IMR-90 (cell line): Measurements from ENCODE around the gene ZNF584. TPM values are rescaled to one million over a fixed set of nuclear protein-coding genes. Genes with fewer than 3 reads are reported as not detected.

Source experiments
- ATAC-seq: fragments of 200-7000 bp; cut with Tn5 transposase; 2 replicates; pipeline ENCODE4 v1.9.1; 2020; ENCODE audit warnings: low read depth, mild to moderate bottlenecking, moderate library complexity
- BruUV-seq: library from RNA; stranded (reverse); fragments of 400-500 nt; replicated peaks from 2 replicates; lab custom pipeline; 2021; lab: Mats Ljungman, UMichigan
- CTCF ChIA-PET: fragments of 300-600 bp; formaldehyde crosslinking; extraction: SDS; loops from one replicate; lab custom pipeline; 2021; ENCODE audit warnings: antibody characterized with exemption; lab: Yijun Ruan, JAX
- POLR2A ChIA-PET: fragments of 300-600 bp; sonication (Branson Sonifier 250); formaldehyde crosslinking; loops from one replicate; lab custom pipeline; 2022; ENCODE audit warnings: antibody characterized with exemption; ENCODE audit not compliant: unreplicated experiment; lab: Charles Lee
- DNase-seq: peaks from one replicate; pipeline ENCODE4 v3.0.0; 2013
- H2AFZ ChIP-seq: replicated peaks from 2 replicates; pipeline ENCODE3; 2013; ENCODE audit warnings: low read length, mild to moderate bottlenecking; ENCODE audit not compliant: poor library complexity
- H2AK5ac ChIP-seq: 2 replicates; pipeline ENCODE4 v1.6.1; 2013; ENCODE audit warnings: low read depth, low read length, inconsistent platforms
- H2AK9ac ChIP-seq: replicated peaks from 2 replicates; pipeline ENCODE3; 2013; ENCODE audit warnings: mild to moderate bottlenecking, low read depth, low read length, moderate library complexity; ENCODE audit not compliant: poor library complexity
- H2BK120ac ChIP-seq: 2 replicates; pipeline ENCODE4 v1.6.1; 2013; ENCODE audit warnings: low read depth, low read length, inconsistent platforms
- H2BK15ac ChIP-seq: 3 replicates; pipeline ENCODE4 v1.6.1; 2013; ENCODE audit warnings: low read depth, low read length, inconsistent platforms
- H2BK20ac ChIP-seq: 2 replicates; pipeline ENCODE4 v1.6.1; 2013; ENCODE audit warnings: low read depth, mild to moderate bottlenecking, inconsistent platforms, low read length, moderate library complexity
- H2BK5ac ChIP-seq: 2 replicates; pipeline ENCODE4 v1.6.1; 2013; ENCODE audit warnings: mild to moderate bottlenecking, low read depth, low read length, inconsistent platforms; ENCODE audit not compliant: poor library complexity, severe bottlenecking
- H3K14ac ChIP-seq: replicated peaks from 2 replicates; pipeline ENCODE4 v1.6.1; 2013; ENCODE audit warnings: low read depth, low read length, inconsistent platforms
- H3K18ac ChIP-seq: 2 replicates; pipeline ENCODE4 v1.6.1; 2013; ENCODE audit warnings: low read depth, low read length, control low read depth
- H3K23ac ChIP-seq: 2 replicates; pipeline ENCODE4 v1.6.1; 2013; ENCODE audit warnings: low read depth, low read length, inconsistent platforms
- H3K27ac ChIP-seq: 2 replicates; pipeline ENCODE4 v1.5.1; 2013; ENCODE audit warnings: mild to moderate bottlenecking, control low read depth, low read length; ENCODE audit not compliant: insufficient read depth
- H3K27me3 ChIP-seq: 2 replicates; pipeline ENCODE4 v1.6.1; 2013; ENCODE audit warnings: low read length; ENCODE audit not compliant: control insufficient read depth, insufficient read depth
- H3K36me3 ChIP-seq: 2 replicates; pipeline ENCODE4 v1.6.1; 2013; ENCODE audit warnings: low read length, mixed read lengths; ENCODE audit not compliant: control insufficient read depth, insufficient read depth
- H3K4ac ChIP-seq: 2 replicates; pipeline ENCODE4 v1.6.1; 2013; ENCODE audit warnings: low read depth, low read length, inconsistent platforms
- H3K4me1 ChIP-seq: 2 replicates; pipeline ENCODE4 v1.6.1; 2013; ENCODE audit warnings: low read length, mixed read lengths; ENCODE audit not compliant: control insufficient read depth, insufficient read depth
- H3K4me2 ChIP-seq: 2 replicates; pipeline ENCODE4 v1.6.1; 2013; ENCODE audit warnings: low read depth, mild to moderate bottlenecking, control low read depth, low read length, moderate library complexity
- H3K4me3 ChIP-seq: 2 replicates; pipeline ENCODE4 v1.5.1; 2013; ENCODE audit warnings: low read depth, mild to moderate bottlenecking, control low read depth, low read length, moderate library complexity; ENCODE audit not compliant: insufficient read depth
- H3K56ac ChIP-seq: 2 replicates; pipeline ENCODE4 v1.6.1; 2013; ENCODE audit warnings: low read length, inconsistent platforms; ENCODE audit not compliant: insufficient read depth; ENCODE audit errors: extremely low read depth
- H3K79me1 ChIP-seq, 2 experiments: 2 replicates each; pipeline ENCODE4 v1.6.1; 2013; ENCODE audit warnings: low read length in 2 of 2, inconsistent platforms in 1 of 2, low read depth in 1 of 2
- H3K9ac ChIP-seq: 2 replicates; pipeline ENCODE4 v1.6.1; 2013; ENCODE audit warnings: low read depth, low read length, control low read depth
- H3K9me1 ChIP-seq: 2 replicates; pipeline ENCODE4 v1.6.1; 2013; ENCODE audit warnings: low read length, inconsistent platforms; ENCODE audit not compliant: insufficient read depth
- H3K9me3 ChIP-seq: 2 replicates; pipeline ENCODE4 v1.6.1; 2013; ENCODE audit warnings: low read length; ENCODE audit not compliant: control insufficient read depth, insufficient read depth
- H4K20me1 ChIP-seq: 2 replicates; pipeline ENCODE4 v1.6.1; 2013; ENCODE audit warnings: low read length, inconsistent platforms; ENCODE audit not compliant: insufficient read depth
- H4K5ac ChIP-seq: 2 replicates; pipeline ENCODE4 v1.6.1; 2013; ENCODE audit warnings: mild to moderate bottlenecking, low read depth, low read length, control low read depth
- H4K8ac ChIP-seq, 2 experiments: 2 replicates each; pipeline ENCODE4 v1.6.1; 2013; ENCODE audit warnings: low read depth in 2 of 2, low read length in 2 of 2, control low read depth in 1 of 2, inconsistent platforms in 1 of 2
- H4K91ac ChIP-seq: 2 replicates; pipeline ENCODE4 v1.6.1; 2013; ENCODE audit warnings: low read depth, low read length, inconsistent platforms; ENCODE audit not compliant: insufficient read depth
- CEBPB ChIP-seq: IDR thresholded peaks from 2 replicates; pipeline ENCODE4 v1.6.1; 2012; ENCODE audit warnings: low read depth, low read length, improper control_type of control experiment
- CTCF ChIP-seq: conservative IDR thresholded peaks from 2 replicates; pipeline ENCODE4 v1.5.1; 2012; ENCODE audit warnings: mild to moderate bottlenecking, low read depth, low read length, improper control_type of control experiment
- FOS ChIP-seq: fragments of 150-350 bp; IDR thresholded peaks from 2 replicates; pipeline ENCODE4 v1.6.1; 2016; ENCODE audit warnings: low read depth, low read length
- MAFK ChIP-seq: IDR thresholded peaks from 2 replicates; pipeline ENCODE4 v1.6.1; 2012; ENCODE audit warnings: low read depth, low read length, improper control_type of control experiment
- NFE2L2 ChIP-seq: fragments of 150-350 bp; IDR thresholded peaks from 2 replicates; pipeline ENCODE4 v1.6.1; 2016; ENCODE audit warnings: low read depth, mild to moderate bottlenecking, low read length
- RCOR1 ChIP-seq: IDR thresholded peaks from 2 replicates; pipeline ENCODE4 v1.6.1; 2012; ENCODE audit warnings: mild to moderate bottlenecking, low read length, improper control_type of control experiment; ENCODE audit not compliant: insufficient replicate concordance
- USF2 ChIP-seq: fragments of 150-350 bp; IDR thresholded peaks from 2 replicates; pipeline ENCODE4 v1.6.1; 2017; ENCODE audit warnings: mild to moderate bottlenecking, antibody characterized with exemption, low read length, low read depth
- WGBS, 2 experiments: methylation state at CpG; one replicate each; pipeline versions ENCODE4 v1.1.5 to v1.1.7; 2013; ENCODE audit warnings: missing lambda C conversion rate in 2 of 2; ENCODE audit not compliant: insufficient read length in 1 of 2; ENCODE audit errors: extremely low coverage in 2 of 2; 5-methylcytosine and 5-hydroxymethylcytosine counted together
- dilution Hi-C: fragments of 300-500 bp; cut with HindIII; formaldehyde crosslinking; loops from one replicate; pipeline ENCODE4 v1.14.3; 2018; ENCODE audit warnings: low sequenced_read_pairs; ENCODE audit not compliant: unreplicated experiment
- in situ Hi-C: fragments of 300-500 bp; cut with MboI; formaldehyde crosslinking; loops from 3 replicates; pipeline ENCODE4 v1.14.3; 2019; ENCODE audit warnings: low sequenced_read_pairs, inconsistent platforms, mixed read lengths
- intact Hi-C: fragments of 100-400 bp; cut with micrococcal nuclease; formaldehyde crosslinking; loops from 2 replicates; pipeline ENCODE4 v1.10.0; 2022
- polyA plus RNA-seq, 3 experiments: library from polyadenylated mRNA; depleted of rRNA; stranded (reverse); fragments of >200 nt; gene quantifications; 2 replicates each; pipeline ENCODE4 v1.2.3, GENCODE V29; 2012; ENCODE audit warnings: low replicate concordance in 1 of 3
- total RNA-seq: library from RNA; depleted of rRNA; stranded (reverse); fragments of >200 nt; gene quantifications from 2 replicates; pipeline ENCODE4 v1.2.3, GENCODE V29; 2012

The ZNF584 gene
- total and polyA plus RNA-seq, 2 of the 4 experiments (the other 2 are of a cell fraction), result 11.6 to 15.4 TPM

- Histone ChIP-seq H2AK9ac (no peak overlapping the region), H3K27me3 (no peaks in the 10 kb centered on the region), H4K8ac (no peak overlapping the region), H3K4me2 (no peak overlapping the region), H2BK20ac (no peak overlapping the region), H2AFZ (no peak overlapping the region), H3K14ac (no peak overlapping the region), H4K5ac (no peak overlapping the region), H4K20me1 (peaks cover 15% of the 10 kb centered on the region), H3K9ac (no peak overlapping the region), H3K9me3 (no peaks in the 10 kb centered on the region), H3K36me3 (peaks cover 17% of the 10 kb centered on the region), H4K91ac (no peak overlapping the region), H3K4me3 (no peak overlapping the region), H2BK5ac (no peak overlapping the region), H3K4ac (no peak overlapping the region), H3K18ac (no peak overlapping the region), H3K23ac (no peak overlapping the region), H3K79me1 (peaks cover 0 to 24% of the 10 kb centered on the region in 2 experiments; a peak in 2 of 4 replicates), H3K56ac (no peak overlapping the region), H2AK5ac (no peak overlapping the region), H2BK15ac (no peak overlapping the region), H2BK120ac (no peak overlapping the region), H3K27ac (no peak overlapping the region), H3K9me1 (no peaks in the 10 kb centered on the region), H3K4me1 (peaks cover 5% of the 10 kb centered on the region)
- ATAC-seq (no peak), DNase-seq (no peak)
- intact Hi-C loops (no loop called here), dilution Hi-C loops (no loop called here), in situ Hi-C loops (no loop called here)
- POLR2A ChIA-PET, result no interaction called here
- CTCF ChIA-PET, result no interaction called here
- TF ChIP-seq USF2 (no peak), CEBPB (no peak), RCOR1 (no peak), FOS (no peak), CTCF (no peak), MAFK (no peak), NFE2L2 (no peak)
- WGBS, 2 experiments, result no CpG with 5 or more reads among the region's 6 CpGs
- BruUV-seq, result no TSS peak
Observed at GRCh38 chr19:58398545-58398944, 9.9 kb upstream of the ZNF584 start.
